Pancreas (tissue), 10 donors: ENCODE data around the gene DNAJC7. TPM values are rescaled to one million over a fixed set of nuclear protein-coding genes. Genes with fewer than 3 reads are reported as not detected.
"Not testable (repeated sequence)": the region's sequence is repeated elsewhere in the genome, so short reads cannot be mapped to it uniquely, and the experiment has no call there.

Source experiments
- ATAC-seq, 4 donors: fragments of 200-7000 bp; cut with Tn5 transposase; one replicate each; pipeline versions ENCODE4 v1.8.0 to v1.9.1; 2020; ENCODE audit warnings: mild to moderate bottlenecking in 4 of 4, moderate library complexity in 4 of 4
- DNase-seq, 6 donors: peaks; one replicate each; pipeline ENCODE4 v3.0.0-alpha.2; 2020
- FAIRE-seq: peaks from 2 replicates; lab custom pipeline; 2012; peaks lifted over from hg19 to GRCh38; lab: Jason Lieb, UNC
- H3K27ac ChIP-seq, 4 donors: fragments of 200-600 bp; sonication (generic); 1 replicate in 3 of 4; 2 replicates in 1 of 4; pipeline versions ENCODE4 v1.5.0 to v1.8.0; 2020
- H3K27me3 ChIP-seq, 4 donors: fragments of 200-600 bp; one replicate each; pipeline ENCODE4 v1.8.0; 2021
- H3K36me3 ChIP-seq, 3 donors: fragments of 200-600 bp; sonication (generic) in 1 of 3; one replicate each; pipeline versions ENCODE4 v1.5.0 to v1.8.0; 2020 to 2021
- H3K4me1 ChIP-seq, 3 donors: fragments of 200-600 bp; one replicate each; pipeline ENCODE4 v1.8.0; 2021
- H3K4me3 ChIP-seq, 4 donors: fragments of 200-600 bp; sonication (generic) in 2 of 4; one replicate each; pipeline versions ENCODE4 v1.5.0 to v1.8.0; 2020 to 2021
- H3K9me3 ChIP-seq, 4 donors: fragments of 200-600 bp; one replicate each; pipeline ENCODE4 v1.8.0; 2021
- WGBS, 2 donors: extraction: QIAGEN DNeasy Blood & Tissue Kit; methylation state at CpG; one replicate each; pipeline ENCODE4 v1.1.7; 2013; 5-methylcytosine and 5-hydroxymethylcytosine counted together
- intact Hi-C, 3 donors: fragments of 100-400 bp; cut with DNase I; formaldehyde crosslinking; loops; one replicate each; pipeline versions ENCODE4 v1.11.1 to v1.14.2; 2022
- polyA plus RNA-seq, 2 donors: library from polyadenylated mRNA; stranded (reverse); fragments of 200-250 nt; gene quantifications; one replicate each; pipeline ENCODE4 v1.2.3, GENCODE V29; 2013
- total RNA-seq, 6 donors: library from RNA; stranded (reverse); fragmentation: NEBNext Ultra II Directional in 4 of 6; extraction: Animal tissue kit (Norgen Biotek cat#: 25700) in 4 of 6; gene quantifications; one replicate each; pipeline versions ENCODE4 v1.2.1 to v1.2.4, GENCODE V29; 2021 to 2023
- TF ChIP-seq, protein P1 (sequence below), 4 donors: fragments of 200-600 bp; sonication (generic) in 3 of 4; IDR thresholded peaks; one replicate each; pipeline versions ENCODE4 v1.5.0 to v1.8.0; 2021; ENCODE audit warnings: antibody characterized with exemption in 4 of 4
- donor health status: healthy with polysubstance abuse.
- donor health status: DM: no; HTN: no; CAD: no; lungs with moderate emphysema.
- donor health status: DM: no; HTN: no; CAD: no.
- donor health status: control.
- donor health status: control.
- donor health status: Bipolar disorder and iron deficiency.
- donor health status: DM: yes; HTN: yes; CAD: no.
- donor health status: DM: no; HTN: no; CAD: no.
- donor health status: DM: no; HTN: no; CAD: no.
- donor health status: DM: yes; HTN: yes; CAD: no.

Gene DNAJC7
- total and polyA plus RNA-seq, 8 donors = 32.2 to 63.6 (median 38.4) TPM

DNA sequence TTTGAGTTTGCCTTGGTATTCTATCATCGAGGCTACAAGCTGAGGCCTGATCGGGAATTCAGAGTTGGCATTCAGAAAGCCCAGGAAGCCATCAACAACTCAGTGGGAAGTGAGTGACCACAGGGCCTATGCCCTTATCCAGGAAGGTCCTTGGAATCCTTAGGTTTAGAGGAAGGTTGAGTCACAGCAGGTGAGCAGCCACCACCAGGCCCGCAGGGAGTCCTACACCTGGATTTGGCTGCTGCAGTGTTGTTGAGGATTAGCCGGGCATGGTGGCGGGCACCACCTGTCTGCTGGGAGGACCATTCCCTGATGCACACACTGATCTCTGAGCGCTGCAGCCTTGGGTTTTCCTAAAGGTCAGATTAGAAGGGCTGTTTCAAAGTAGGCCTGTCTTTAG lies 81.6 kb downstream of the DNAJC7 start:
- ATAC-seq = no peak
- H3K27me3 ChIP-seq = no peaks in the 10 kb centered on the region
- H3K27ac ChIP-seq = no peak overlapping the region
- H3K4me1 ChIP-seq = peaks cover 8 to 15% (median 13%) of the 10 kb centered on the region in 3 donors
- no peaks in the 10 kb centered on the region for H3K9me3 ChIP-seq
- DNase-seq = no peak
- H3K36me3 ChIP-seq = no peaks in the 10 kb centered on the region
- FAIRE-seq = no peak
- 95% methylated on average over 6 of the region's 6 CpGs for WGBS, 2 donors
- TF ChIP-seq, protein P1, sequence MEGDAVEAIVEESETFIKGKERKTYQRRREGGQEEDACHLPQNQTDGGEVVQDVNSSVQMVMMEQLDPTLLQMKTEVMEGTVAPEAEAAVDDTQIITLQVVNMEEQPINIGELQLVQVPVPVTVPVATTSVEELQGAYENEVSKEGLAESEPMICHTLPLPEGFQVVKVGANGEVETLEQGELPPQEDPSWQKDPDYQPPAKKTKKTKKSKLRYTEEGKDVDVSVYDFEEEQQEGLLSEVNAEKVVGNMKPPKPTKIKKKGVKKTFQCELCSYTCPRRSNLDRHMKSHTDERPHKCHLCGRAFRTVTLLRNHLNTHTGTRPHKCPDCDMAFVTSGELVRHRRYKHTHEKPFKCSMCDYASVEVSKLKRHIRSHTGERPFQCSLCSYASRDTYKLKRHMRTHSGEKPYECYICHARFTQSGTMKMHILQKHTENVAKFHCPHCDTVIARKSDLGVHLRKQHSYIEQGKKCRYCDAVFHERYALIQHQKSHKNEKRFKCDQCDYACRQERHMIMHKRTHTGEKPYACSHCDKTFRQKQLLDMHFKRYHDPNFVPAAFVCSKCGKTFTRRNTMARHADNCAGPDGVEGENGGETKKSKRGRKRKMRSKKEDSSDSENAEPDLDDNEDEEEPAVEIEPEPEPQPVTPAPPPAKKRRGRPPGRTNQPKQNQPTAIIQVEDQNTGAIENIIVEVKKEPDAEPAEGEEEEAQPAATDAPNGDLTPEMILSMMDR (IDR thresholded peaks at IDR 0.05) = no peak
- no peak overlapping the region for H3K4me3 ChIP-seq
- intact Hi-C loops = no loop called here

DNA sequence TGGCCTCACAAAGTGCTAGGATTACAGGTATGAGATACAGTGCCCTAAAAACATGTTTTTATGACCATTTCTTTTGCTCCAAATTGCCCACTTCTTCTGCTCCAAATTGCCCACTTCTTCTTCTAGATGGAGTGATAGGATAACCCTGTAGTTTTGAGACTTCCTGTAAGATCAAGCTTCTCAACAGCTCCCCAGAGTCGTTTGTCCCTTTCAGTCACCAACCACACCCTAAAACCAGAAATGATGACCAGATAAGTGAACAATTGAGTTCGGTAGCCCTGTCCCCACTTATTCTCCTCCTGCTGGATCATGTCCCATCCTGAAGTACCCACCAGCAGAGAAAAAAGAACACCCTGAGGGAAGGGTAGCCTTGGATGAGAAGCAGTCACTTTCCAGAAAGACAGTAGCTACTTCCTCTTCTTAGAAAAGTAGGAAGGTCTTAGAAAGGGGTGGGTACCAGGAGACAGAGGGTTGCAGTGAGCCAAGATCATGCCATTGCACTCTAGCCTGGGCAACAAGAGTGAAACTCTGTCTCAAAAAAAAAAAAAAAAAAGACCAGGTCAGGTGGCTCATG lies 84.3 kb downstream of the DNAJC7 start:
- Histone ChIP-seq H3K36me3 (no peaks in the 10 kb centered on the region), H3K4me1 (peaks cover under 1 to 11% (median 5%) of the 10 kb centered on the region in 3 donors), H3K27ac (no peak overlapping the region), H3K27me3 (no peaks in the 10 kb centered on the region), H3K9me3 (no peaks in the 10 kb centered on the region), H3K4me3 (no peak overlapping the region)
- no peak for DNase-seq
- 42 to 57% methylated on average over 2 of the region's 2 CpGs for WGBS, 2 donors
- no peak for ATAC-seq
- no peak for FAIRE-seq
- TF ChIP-seq, protein P1 (IDR thresholded peaks at IDR 0.05) = no peak
- intact Hi-C loops = no loop called here

DNA sequence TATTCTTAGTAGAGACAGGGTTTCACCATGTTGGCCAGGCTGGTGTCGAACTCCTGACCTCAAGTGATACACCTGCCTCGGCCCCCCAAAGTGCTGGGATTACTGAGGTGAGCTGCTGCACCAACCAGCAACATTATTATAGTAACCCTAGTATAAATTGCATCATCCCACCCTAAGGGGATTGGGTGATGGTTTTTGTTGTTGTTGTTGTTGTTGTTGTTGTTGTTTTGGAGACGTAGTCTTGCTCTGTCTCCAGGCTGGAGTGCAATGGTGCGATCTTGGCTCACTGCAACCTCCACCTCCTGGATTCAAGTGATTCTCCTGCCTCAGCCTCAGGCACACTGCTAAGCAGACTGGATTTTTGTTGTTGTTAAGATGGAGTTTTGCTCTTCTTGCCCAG lies 85.5 kb downstream of the DNAJC7 start:
- H3K36me3 ChIP-seq, H3K27me3 ChIP-seq, intact Hi-C loops, FAIRE-seq, H3K27ac ChIP-seq, ATAC-seq, H3K9me3 ChIP-seq, H3K4me3 ChIP-seq, H3K4me1 ChIP-seq, DNase-seq: not testable (repeated sequence)
- WGBS, 2 donors = 77 to 82% methylated on average over 4 of the region's 4 CpGs

DNA sequence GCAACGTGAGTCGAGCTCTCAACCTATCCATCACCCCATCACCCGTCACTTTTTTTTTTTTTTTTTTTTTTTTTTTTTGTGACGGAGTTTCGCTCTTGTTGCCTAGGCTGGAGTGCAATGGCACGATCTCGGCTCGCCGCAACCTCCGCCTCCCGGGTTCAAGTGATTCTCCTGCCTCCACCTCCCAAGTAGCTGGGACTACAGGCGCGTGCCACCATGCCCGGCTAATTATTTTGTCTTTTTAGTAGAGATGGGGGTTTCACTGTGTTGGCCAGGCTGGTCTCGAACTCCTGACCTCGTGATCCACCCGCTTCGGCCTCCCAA lies 86.4 kb downstream of the DNAJC7 start:
- WGBS, 2 donors = 42 to 43% methylated on average over 16 to 18 of the region's 18 CpGs
- H3K4me3 ChIP-seq = peak overlapping the region; percentile 26 to 55 (median 47)
- H3K27me3 ChIP-seq, DNase-seq, intact Hi-C loops, H3K4me1 ChIP-seq, FAIRE-seq, H3K36me3 ChIP-seq, ATAC-seq, H3K9me3 ChIP-seq: not testable (repeated sequence)
- H3K27ac ChIP-seq = peak overlapping the region in 2 of 4 donors; percentile 79 to 84

DNA sequence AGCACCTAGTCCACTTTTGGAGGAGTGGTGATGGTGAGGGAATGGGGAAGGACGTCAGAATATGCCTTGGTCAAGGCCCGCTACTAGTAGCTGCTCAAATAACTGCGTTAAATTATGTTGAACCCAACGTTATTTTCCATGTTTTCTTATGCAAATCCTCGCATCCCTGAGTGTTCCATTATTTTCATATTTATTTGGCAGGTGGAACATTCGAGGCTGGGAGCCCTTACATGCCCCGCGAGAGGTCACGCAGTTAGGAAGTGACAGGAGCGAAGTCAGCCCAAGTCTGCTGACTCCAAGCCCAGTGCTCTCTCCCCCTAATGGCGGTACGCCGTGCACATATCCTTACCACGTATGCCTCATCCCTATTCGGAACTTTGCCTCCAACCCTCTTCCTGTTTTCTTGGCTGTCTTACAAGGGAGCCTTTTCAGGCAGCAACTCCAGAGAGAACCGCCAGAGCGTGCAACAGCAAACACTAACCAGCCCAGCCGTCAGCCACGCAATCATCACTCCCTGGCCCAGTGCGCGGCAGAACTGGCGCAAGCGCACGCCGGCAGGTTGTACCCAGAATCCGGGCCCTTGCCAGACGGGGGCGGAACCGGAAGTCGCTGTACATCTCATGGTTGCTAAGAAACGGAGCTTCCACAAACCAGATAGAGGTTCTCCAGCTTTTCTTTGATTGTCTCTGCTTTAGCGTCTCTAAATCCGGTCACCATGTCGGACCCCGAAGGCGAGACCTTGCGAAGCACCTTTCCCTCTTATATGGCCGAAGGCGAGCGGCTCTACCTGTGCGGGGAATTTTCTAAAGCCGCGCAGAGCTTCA lies 87.0 kb downstream of the DNAJC7 start, which contains the start of gene ODAD4:
ODAD4 (plus strand) TSS at position 609 of the 824 bp plus-strand sequence; CDS start at position 716, 107 bp downstream.
- TF ChIP-seq, protein P1 (IDR thresholded peaks at IDR 0.05) = peak in 2 of 4 donors; percentile 36 to 46
- intact Hi-C loops = no loop called here
- ATAC-seq (peak; percentile 98 to 99 (median 99)), DNase-seq (peak; percentile 95 to 99 (median 97)), FAIRE-seq (peak; percentile 41)
- no peaks in the 10 kb centered on the region for H3K27me3 ChIP-seq
- WGBS, 2 donors = 1% methylated on average over 43 of the region's 43 CpGs
- H3K4me1 ChIP-seq = peaks cover 0 to 9% (median 0%) of the 10 kb centered on the region in 3 donors
- peak within 1 kb of the TSS; percentile 25 to 84 (median 68) for H3K27ac ChIP-seq
- no peaks in the 10 kb centered on the region for H3K36me3 ChIP-seq
- peak within 1 kb of the TSS; percentile 26 to 55 (median 47) for H3K4me3 ChIP-seq
- no peaks in the 10 kb centered on the region for H3K9me3 ChIP-seq
